Occipital lobe (tissue), 2 donors: Measurements from ENCODE around the gene MECR. TPM values are rescaled to one million over a fixed set of nuclear protein-coding genes. Genes with fewer than 3 reads are reported as not detected.
"Not testable (repeated sequence)": the region's sequence is repeated elsewhere in the genome, so short reads cannot be mapped to it uniquely, and the experiment has no call there.

Experiments
- DNase-seq: peaks from one replicate; lab custom pipeline; 2025; lab: John Stamatoyannopoulos, UW
- total RNA-seq: library from RNA; depleted of rRNA; stranded (reverse); fragments of >200 nt; gene quantifications from one replicate; pipeline ENCODE4 v1.2.3, GENCODE V29; 2014

Gene MECR
- total RNA-seq, 1 donor from 2014 or later: 15.8 TPM

- no peak for DNase-seq
Measured at GRCh38 chr1:29236712-29237128, 6.0 kb upstream of the MECR start.

GRCh38 chr1:29235955-29236711, 5.4 kb upstream of the MECR start, which contains the start of gene PTPRU:
PTPRU (plus strand) TSS chr1:29236522; CDS start chr1:29236645, 123 bp downstream.
- peak; percentile 49 for DNase-seq

DNA sequence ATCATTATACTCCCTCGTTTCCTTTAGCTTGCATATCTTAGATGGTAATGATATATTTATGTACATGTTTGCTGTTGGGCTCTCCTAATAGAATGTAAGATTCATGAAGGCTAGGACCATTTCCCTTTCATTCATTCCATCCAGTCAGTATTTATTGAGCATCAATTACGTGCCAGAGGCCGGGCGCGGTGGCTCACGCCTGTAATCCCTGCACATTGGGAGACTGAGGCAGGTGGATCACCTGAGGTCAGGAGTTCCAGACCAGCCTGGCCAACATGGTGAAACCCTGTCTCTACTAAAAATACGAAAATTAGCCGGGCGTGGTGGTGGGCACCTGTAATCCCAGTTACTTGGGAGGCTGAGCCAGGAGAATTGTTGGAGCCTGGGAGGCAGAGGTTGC, 4.1 kb upstream of the MECR start:
- DNase-seq: not testable (repeated sequence)

GRCh38 chr1:29234471-29234870, 3.7 kb upstream of the MECR start:
- no peak for DNase-seq

DNA sequence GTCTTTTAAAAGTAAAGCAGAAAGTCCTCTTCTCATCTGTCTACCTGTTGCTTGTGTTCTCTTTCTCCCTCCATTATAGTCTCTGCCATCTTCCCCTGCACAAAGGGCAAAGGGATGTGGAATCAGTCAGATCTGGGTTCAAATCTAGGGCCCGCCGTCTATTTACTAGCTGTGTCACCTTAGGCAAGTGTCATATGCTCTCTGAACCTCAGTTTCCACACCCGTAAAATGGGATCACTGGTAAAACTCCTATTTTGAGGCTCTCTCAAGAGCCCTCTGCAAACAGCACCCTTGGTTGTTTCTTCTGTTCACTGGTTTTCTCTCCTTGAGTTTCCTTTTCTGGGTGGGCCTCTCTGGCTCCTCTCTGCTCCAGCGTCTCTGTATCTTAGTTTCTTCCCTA, 3.0 kb upstream of the MECR start:
- DNase-seq: no peak

DNA sequence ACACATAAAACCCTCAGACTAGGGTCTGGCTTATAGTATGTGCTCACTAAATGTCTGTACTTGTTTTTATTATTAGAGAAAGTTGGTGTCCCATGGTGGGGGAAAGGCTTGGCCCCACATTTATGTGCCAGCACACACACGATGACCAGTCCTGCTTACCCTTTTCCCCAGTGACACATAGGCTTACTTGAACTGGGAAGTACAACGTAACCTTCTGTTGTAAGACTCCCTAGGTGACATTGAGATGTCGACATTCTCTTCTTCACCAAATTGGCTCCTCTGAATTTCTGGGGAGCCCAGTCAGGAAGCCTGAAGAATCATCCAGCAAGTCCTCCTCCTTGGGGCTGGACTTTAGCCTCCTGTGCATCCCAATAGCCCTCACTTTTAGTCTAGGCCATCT, 1.7 kb upstream of the MECR start:
- no peak for DNase-seq

DNA sequence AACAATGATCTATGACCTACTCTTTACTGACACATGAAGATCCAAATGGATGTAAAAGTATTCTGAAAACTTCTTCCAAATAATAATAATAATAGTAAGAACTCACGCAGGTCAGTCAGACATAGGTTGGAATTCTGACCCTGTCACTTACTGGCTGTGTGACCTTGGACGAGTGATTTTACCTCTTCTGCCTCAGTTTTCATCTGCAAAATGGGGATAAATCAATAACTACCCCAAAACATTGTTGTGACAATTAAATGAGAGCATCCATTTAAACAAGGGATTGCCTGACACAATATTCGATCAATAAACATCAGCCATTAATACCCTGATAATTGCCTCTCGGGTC, 556 bp downstream of the MECR start:
- DNase-seq: no peak

GRCh38 chr1:29227511-29227910, 3.2 kb downstream of the MECR start:
- DNase-seq: no peak

- no peak for DNase-seq
Measured at GRCh38 chr1:29225361-29225760, 5.4 kb downstream of the MECR start.

DNA sequence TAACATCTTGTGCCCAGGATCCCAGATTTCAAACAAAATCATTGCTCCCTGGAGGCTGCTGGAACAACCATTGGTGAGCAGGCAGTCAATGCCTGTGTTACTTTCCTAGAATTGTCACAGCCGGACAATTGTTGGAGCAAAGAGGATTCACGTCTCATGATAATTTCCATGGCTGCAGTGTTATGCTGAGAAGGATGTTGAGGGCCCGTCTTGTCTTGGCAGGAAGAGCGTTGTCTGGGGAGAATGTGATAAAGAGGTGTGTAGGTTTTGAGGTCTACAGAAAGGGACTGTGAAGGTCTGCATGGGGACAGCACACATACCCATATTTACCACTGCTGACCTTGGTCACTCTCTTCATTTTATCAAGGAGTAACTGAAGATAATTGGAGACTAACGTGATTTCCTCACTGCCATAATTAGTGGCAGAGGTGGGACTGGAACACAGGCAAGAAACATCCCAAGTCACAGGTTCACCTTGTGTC, 6.3 kb downstream of the MECR start:
- no peak for DNase-seq

DNA sequence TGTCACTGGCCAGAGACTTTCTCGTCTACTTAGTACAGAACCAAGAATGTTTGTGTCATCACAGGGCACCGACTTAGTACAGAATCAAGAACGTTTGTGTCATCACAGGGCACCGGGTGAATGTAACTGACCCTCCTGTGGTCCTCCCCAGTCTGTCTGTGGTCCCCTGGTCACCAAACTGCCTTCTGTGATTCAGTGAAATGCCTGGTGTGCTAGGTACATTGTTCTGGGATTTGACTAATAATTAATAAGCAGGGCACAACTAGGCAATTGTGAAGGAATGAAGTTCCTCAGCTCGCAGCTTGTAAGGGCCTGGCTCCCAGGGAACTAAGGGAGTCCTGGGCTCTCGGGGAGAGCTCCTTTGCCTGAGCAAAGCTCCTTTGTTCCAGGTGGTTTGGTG, 7.2 kb downstream of the MECR start:
- no peak for DNase-seq

GRCh38 chr1:29222686-29223085, 8.0 kb downstream of the MECR start:
- DNase-seq: no peak

GRCh38 chr1:29222260-29222659, 8.5 kb downstream of the MECR start:
- DNase-seq: not testable (repeated sequence)

- no peak for DNase-seq
Measured at GRCh38 chr1:29221296-29221695, 9.4 kb downstream of the MECR start.

- no peak for DNase-seq
Measured at GRCh38 chr1:29218223-29218622, 12.5 kb downstream of the MECR start.

GRCh38 chr1:29217633-29218032, 13.1 kb downstream of the MECR start:
- DNase-seq: no peak

DNA sequence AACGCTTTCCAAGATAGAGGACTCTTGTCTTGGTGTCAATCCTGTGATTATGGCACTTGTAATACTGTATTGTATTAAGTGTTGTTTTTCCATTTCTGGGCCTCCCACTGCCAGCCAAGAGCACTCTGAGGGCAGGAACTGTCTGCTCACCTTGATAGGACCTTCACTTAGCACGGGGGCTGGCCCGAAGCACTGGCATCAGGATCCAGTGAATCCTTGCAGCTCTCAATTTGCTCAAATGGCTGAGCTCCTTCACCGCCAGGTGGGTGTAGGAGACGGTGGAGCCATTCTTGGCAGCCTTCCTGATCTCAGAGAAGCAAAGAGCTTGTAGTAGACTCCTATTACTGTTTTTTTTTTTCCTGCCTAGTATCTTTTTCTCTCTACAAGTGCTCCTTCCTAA, 17.7 kb downstream of the MECR start:
- DNase-seq: no peak

GRCh38 chr1:29211086-29212030, 19.4 kb downstream of the MECR start:
- no peak for DNase-seq

DNA sequence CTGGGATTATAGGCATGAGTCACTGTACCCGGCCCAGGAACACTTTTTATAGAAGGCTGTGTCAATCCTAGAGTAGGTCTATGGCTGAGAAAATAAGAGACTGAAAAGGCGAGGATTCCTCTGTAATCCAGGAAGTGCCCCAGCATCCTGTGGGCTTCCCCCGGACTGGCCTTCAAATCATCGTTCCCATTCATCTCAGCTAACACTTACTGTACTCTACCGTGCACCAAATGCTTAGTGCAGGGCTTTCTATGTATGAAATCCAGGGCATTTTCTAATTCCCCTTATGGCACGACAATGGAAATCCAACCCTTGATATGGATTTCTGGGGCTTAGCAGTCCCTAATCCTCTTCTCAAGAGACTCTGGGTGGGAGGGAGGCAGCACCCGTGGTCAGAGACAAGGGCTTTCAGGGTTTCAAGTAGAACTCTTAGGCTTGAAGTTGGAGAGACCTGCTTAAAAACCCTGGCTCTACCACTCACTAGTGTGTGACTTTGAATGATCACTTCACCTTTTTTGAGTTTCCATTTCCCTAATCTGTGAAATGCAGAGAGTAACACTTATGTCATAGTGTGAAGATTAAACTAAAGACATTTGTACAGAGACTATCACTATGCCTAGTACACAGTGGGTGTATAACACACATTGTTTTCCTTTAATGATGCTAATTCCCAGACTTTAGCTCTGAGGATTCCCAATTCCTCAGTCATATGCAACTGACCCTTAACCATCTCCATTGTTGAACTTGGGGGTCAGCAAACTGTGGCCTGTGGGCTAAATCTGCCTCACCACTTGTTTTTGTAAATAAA, 20.3 kb downstream of the MECR start:
- no peak for DNase-seq

DNA sequence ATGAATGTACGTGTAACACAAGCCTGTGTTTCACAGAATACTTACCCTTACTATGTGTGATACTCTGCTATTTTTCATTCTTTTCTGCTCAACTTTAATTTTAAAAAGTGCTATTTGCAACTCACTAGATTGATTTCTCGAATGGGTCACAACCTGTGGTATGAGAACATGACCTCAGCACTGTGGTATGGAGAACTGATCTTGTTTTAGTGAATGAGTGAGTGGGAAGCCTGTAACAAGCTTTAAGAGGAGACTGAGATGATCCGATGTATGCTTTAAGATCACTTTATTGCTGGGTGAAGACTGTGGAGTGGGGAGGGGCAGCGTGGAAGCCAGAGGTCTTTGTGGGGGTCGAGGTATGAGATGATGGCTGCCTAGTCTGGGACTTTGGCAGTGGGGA, 21.6 kb downstream of the MECR start:
- DNase-seq: no peak

DNA sequence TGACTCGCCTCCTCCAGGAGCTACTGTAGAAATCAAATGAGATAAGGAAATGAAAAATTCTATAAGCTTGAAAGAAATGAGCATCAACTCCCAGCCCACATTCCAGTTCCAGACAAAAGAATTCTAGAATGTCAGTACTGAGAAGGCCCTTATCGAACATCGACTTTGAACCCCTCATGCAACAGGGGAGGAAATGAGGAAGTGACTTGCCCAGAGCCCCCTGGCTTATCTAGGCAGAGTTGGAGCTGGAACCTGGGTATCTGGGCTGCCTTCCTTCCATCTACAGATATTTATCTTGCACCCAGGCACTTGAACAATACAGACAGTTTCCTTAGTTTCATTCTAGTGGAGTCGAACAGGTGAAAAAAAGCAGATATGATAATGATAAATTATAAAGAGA, 22.3 kb downstream of the MECR start:
- no peak for DNase-seq
